Right cardiac atrium (tissue), 5 donors: ENCODE results near the gene SNX17. TPM values are rescaled to one million over a fixed set of nuclear protein-coding genes. Genes with fewer than 3 reads are reported as not detected.

Experiments
- ATAC-seq, 2 donors: fragments of 200-7000 bp; cut with Tn5 transposase; one replicate each; pipeline versions ENCODE4 v1.8.0 to v1.9.1; 2020; ENCODE audit warnings: moderate library complexity in 2 of 2, mild to moderate bottlenecking in 1 of 2
- DNase-seq, 3 donors: peaks; one replicate each; pipeline ENCODE4 v3.0.0-alpha.2; 2020
- H3K27ac ChIP-seq: one replicate; pipeline ENCODE4 v1.5.1; 2013; ENCODE audit warnings: mild to moderate bottlenecking, low read length, control low read depth, moderate library complexity
- H3K27me3 ChIP-seq: one replicate; pipeline ENCODE4 v1.6.1; 2013; ENCODE audit not compliant: control insufficient read depth, insufficient read depth
- H3K4me1 ChIP-seq: one replicate; pipeline ENCODE4 v1.6.1; 2013; ENCODE audit warnings: low read length; ENCODE audit not compliant: control insufficient read depth, insufficient read depth
- H3K4me3 ChIP-seq: one replicate; pipeline ENCODE4 v1.5.1; 2013; ENCODE audit warnings: low read length, control low read depth
- H3K9me3 ChIP-seq: one replicate; pipeline ENCODE4 v1.6.1; 2013; ENCODE audit warnings: low read length; ENCODE audit not compliant: control insufficient read depth
- WGBS: extraction: QIAGEN DNeasy Blood & Tissue Kit; methylation state at CpG from one replicate; pipeline ENCODE4 v1.1.7; 2013; 5-methylcytosine and 5-hydroxymethylcytosine counted together
- intact Hi-C, 4 donors: fragments of 100-400 bp; cut with DNase I; formaldehyde crosslinking; loops; one replicate each; pipeline versions ENCODE4 v1.11.0 to v1.14.0; 2022 to 2023
- polyA plus RNA-seq: library from polyadenylated mRNA; stranded (reverse); fragments of 200-250 nt; gene quantifications from one replicate; pipeline ENCODE4 v1.2.3, GENCODE V29; 2013
- total RNA-seq, 4 donors: library from RNA; stranded (reverse); fragmentation: NEBNext Ultra II Directional; extraction: Animal tissue kit (Norgen Biotek cat#: 25700); gene quantifications; one replicate each; pipeline ENCODE4 v1.2.1, GENCODE V29; 2021
- donor health status: healthy with polysubstance abuse.
- donor health status: DM: no; HTN: yes; CAD: no.
- donor health status: DM: no; HTN: no; CAD: no.
- donor health status: DM: no; HTN: yes; CAD: no; lungs with severe emphysema.
- donor health status: DM: yes; HTN: yes; CAD: no.

SNX17 gene
- total and polyA plus RNA-seq, 5 donors, result 54.8 to 74.8 (median 62.7) TPM

- Histone ChIP-seq H3K4me1 (peaks cover 2% of the 10 kb centered on the region), H3K27me3 (no peaks in the 10 kb centered on the region), H3K9me3 (no peaks in the 10 kb centered on the region), H3K4me3 (peak overlapping the region; percentile 80), H3K27ac (peak overlapping the region; percentile 80)
- WGBS, result under 1% methylated on average over 35 of the region's 35 CpGs
- ATAC-seq (peak in 1 of 2 donors; percentile 32), DNase-seq (peak; percentile 83 to 91 (median 89))
- intact Hi-C loops, result no loop called here
These were observed 9.6 kb downstream of the SNX17 start for GRCh38 chr2:27379836-27380625.

- peak; percentile 92 to 93 for ATAC-seq
- no peaks in the 10 kb centered on the region for H3K27me3 ChIP-seq
- WGBS, result 10% methylated on average over 67 of the region's 67 CpGs
- peak within 1 kb of the TSS; percentile 80 for H3K4me3 ChIP-seq
- H3K27ac ChIP-seq, result peak within 1 kb of the TSS; percentile 87
- H3K4me1 ChIP-seq, result peaks cover 2% of the 10 kb centered on the region
- H3K9me3 ChIP-seq, result no peaks in the 10 kb centered on the region
- DNase-seq, result peak; percentile 98 to 99 (median 99)
- intact Hi-C loops, result no loop called here
These were observed 10.5 kb downstream of the SNX17 start, which contains the start of gene ZNF513 for GRCh38 chr2:27380626-27381545. TSS of gene ZNF513 (minus strand) at chr2:27380734. CDS start at chr2:27380526, 208 bp downstream.

- ATAC-seq (no peak), DNase-seq (no peak)
- H3K27me3 ChIP-seq, result no peaks in the 10 kb centered on the region
- no peaks in the 10 kb centered on the region for H3K9me3 ChIP-seq
- H3K4me3 ChIP-seq, result no peak overlapping the region
- H3K4me1 ChIP-seq, result peaks cover 2% of the 10 kb centered on the region
- H3K27ac ChIP-seq, result no peak overlapping the region
- 88% methylated on average over 10 of the region's 10 CpGs for WGBS
- intact Hi-C loops, result no loop called here
These were observed 11.3 kb downstream of the SNX17 start for GRCh38 chr2:27381577-27382181.

- 95% methylated on average over 9 of the region's 9 CpGs for WGBS
- no peak overlapping the region for H3K27ac ChIP-seq
- H3K4me3 ChIP-seq, result no peak overlapping the region
- intact Hi-C loops, result no loop called here
- no peaks in the 10 kb centered on the region for H3K9me3 ChIP-seq
- no peaks in the 10 kb centered on the region for H3K27me3 ChIP-seq
- no peaks in the 10 kb centered on the region for H3K4me1 ChIP-seq
- no peak for DNase-seq
- ATAC-seq, result no peak
These were observed 20.6 kb downstream of the SNX17 start for GRCh38 chr2:27390822-27391679.

GRCh38 chr2:27393225-27393624, 22.8 kb downstream of the SNX17 start:
- intact Hi-C loops, result no loop called here
- 98% methylated on average over 33 of the region's 33 CpGs for WGBS
- ATAC-seq (no peak), DNase-seq (no peak)
- H3K4me1 ChIP-seq, result no peaks in the 10 kb centered on the region
- no peak overlapping the region for H3K27ac ChIP-seq
- H3K9me3 ChIP-seq, result no peaks in the 10 kb centered on the region
- no peaks in the 10 kb centered on the region for H3K27me3 ChIP-seq
- H3K4me3 ChIP-seq, result no peak overlapping the region

GRCh38 chr2:27398962-27399361, 28.5 kb downstream of the SNX17 start:
- H3K4me1 ChIP-seq, result no peaks in the 10 kb centered on the region
- intact Hi-C loops, result no loop called here
- ATAC-seq, result no peak
- no peaks in the 10 kb centered on the region for H3K27me3 ChIP-seq
- H3K4me3 ChIP-seq, result no peak overlapping the region
- no peak overlapping the region for H3K27ac ChIP-seq
- DNase-seq, result no peak
- H3K9me3 ChIP-seq, result no peaks in the 10 kb centered on the region
- WGBS, result 96% methylated on average over 5 of the region's 5 CpGs

- Histone ChIP-seq H3K9me3 (no peaks in the 10 kb centered on the region), H3K4me1 (no peaks in the 10 kb centered on the region), H3K27me3 (no peaks in the 10 kb centered on the region), H3K27ac (no peak overlapping the region), H3K4me3 (no peak overlapping the region)
- ATAC-seq (no peak), DNase-seq (no peak)
- WGBS, result 97% methylated on average over 2 of the region's 2 CpGs
- intact Hi-C loops, result no loop called here
These were observed 30.1 kb downstream of the SNX17 start for GRCh38 chr2:27400348-27401135.

- Histone ChIP-seq H3K4me1 (no peaks in the 10 kb centered on the region), H3K4me3 (peak overlapping the region; percentile 85), H3K9me3 (no peaks in the 10 kb centered on the region), H3K27ac (no peak overlapping the region), H3K27me3 (no peaks in the 10 kb centered on the region)
- no peak for DNase-seq
- ATAC-seq, result no peak
- 55% methylated on average over 16 of the region's 16 CpGs for WGBS
- intact Hi-C loops, result no loop called here
These were observed 37.5 kb downstream of the SNX17 start for GRCh38 chr2:27407798-27408491.

- Histone ChIP-seq H3K27me3 (no peaks in the 10 kb centered on the region), H3K4me3 (peak overlapping the region; percentile 85), H3K4me1 (no peaks in the 10 kb centered on the region), H3K27ac (peak overlapping the region; percentile 65), H3K9me3 (no peaks in the 10 kb centered on the region)
- under 1% methylated on average over 33 of the region's 33 CpGs for WGBS
- intact Hi-C loops, result no loop called here
- ATAC-seq (peak; percentile 53 to 61), DNase-seq (peak in 1 of 3 donors; percentile 69)
These were observed 38.3 kb downstream of the SNX17 start for GRCh38 chr2:27408601-27409320.
